ENCODE measurements around the gene B3GNT3.
A peak's percentile ranks its signal among the peaks of the same experiment; 100 is the strongest.
"Not testable (repeated sequence)": the region's sequence is repeated elsewhere in the genome, so short reads cannot be mapped to it uniquely, and the experiment has no call there.

B3GNT3 gene

DNA sequence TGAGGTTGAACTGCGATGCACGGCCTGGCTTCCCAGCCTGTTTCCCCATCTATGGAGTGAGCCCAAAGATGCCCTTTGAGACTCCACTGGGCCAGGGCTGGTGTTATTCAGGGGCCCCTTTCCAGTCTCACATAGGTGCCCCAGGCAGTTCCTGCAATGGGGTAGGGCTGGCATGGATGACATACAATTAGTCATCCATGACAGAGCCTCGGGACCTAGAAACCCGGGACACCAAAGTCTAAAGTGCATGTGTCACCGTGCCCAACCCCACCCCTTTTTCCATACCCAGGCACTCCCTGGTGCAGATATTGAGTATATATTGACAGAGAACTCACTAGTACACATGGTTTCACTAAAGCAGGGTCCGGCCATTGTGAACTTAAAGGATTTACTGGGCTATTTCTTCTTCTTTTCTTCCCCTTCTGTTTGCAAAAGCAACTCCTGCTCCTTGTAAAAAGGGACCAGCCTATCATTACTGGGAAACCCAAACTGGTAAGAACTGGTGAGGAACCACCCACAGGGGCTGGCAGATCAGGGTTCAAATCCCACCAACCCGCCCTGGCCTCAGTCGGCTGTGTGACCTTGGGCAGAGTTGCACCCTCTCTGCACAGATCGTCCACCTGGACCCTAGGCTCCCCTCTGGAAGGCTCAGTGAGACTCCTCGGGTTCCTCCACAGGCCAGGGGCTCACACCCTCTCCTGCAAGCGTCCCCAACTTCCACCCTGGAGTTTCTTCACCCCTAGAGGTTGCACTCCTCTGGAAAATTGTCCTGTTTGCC is 2.7 kb downstream of the B3GNT3 start:
- TF ChIP-seq POLR2A (IDR thresholded peaks at IDR 0.05; ENCODE audit: low read depth, low read length) = no peak
- peak; percentile 76 for FAIRE-seq
- DNase-seq (ENCODE audit: insufficient read length, low spot score) = peak; percentile 89

DNA sequence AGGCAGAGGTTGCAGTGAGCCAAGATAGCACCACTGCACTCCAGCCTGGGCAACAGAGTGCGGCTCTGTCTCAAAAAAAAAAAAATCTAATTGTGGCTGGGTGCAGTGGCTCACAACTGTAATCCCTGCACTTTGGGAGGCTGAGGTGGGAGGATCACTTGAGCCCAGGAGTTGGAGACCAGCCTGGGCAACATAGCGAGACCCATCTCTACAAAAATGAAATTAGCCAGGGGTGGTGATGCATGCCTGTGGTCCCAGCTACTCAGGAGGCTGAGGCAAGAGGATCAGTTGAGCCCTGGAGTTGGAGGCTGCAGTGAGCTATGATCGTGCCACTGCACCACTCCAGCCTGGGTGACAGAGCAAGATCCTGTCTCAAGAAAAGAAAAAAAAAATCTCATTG is 3.7 kb downstream of the B3GNT3 start:
- FAIRE-seq; DNase-seq (ENCODE audit: insufficient read length, low spot score): not testable (repeated sequence)

DNA sequence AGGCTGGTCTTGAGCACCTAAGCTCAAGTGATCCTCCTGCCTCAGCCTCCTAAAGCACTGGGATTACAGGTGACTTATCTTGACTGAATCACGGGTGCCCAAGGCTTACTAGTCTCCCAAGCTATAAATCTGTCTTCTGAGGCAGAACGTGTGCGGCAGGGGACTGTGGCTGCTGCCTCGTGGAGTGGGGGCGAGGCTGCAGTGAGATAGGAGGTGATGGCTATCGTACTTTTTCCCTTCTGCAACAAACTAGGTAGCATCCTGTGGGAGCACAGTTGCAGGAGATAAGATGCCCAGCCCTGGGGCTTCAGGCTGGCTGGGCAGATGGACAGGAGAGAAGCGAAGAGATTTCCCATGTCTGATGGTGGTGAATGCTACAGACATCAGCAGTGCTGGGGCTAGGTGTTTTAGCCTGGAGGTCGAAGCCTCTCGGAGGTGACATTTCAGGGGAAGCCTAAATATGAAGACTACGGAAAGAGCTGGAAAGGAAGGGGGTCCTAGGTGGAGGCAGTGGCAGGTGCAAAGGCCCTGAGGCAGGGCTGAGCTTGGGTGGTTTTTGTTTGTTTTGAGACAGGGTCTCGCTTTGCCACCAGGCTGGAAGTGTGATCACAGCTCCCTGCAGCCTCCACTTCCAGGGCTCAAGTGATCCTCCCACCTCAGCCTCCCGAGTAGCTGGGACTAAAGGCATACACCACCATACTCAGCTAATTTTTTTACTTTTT is 7.4 kb downstream of the B3GNT3 start:
- DNase-seq (ENCODE audit: insufficient read length, low spot score) (no peak), FAIRE-seq (no peak)

DNA sequence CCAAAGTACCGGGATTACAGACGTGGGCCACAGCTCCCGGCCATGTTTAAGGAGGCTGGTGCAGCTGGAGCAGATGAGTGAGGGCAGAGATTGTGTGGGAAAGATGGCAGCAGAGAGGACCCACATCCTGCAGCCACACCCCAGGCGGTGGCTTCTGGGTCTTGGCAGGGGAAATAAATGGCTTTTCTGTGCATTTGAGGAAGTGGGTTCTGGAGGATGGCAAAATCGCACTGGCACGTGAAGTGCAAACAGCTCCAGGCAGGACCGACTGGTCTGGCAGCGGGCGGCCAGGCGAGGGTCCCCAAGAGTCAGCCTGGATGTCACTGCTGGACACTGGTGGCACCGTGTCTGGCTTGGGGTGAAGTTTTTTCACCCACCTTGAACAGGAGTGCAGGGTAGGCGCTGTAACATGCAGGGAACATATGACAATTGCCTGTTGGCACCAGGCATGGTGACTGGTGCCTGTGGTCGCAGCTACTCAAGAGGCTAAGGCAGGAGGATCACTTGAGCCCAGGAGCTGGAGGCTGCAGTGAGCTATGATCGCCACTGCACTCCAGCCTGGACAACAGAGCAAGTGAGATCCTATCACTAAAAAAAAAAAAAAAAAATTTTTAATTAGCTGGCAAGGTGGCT is 8.4 kb downstream of the B3GNT3 start:
- no peak for DNase-seq (ENCODE audit: insufficient read length, low spot score)
- no peak for FAIRE-seq
- TF ChIP-seq POLR2A (IDR thresholded peaks at IDR 0.05; ENCODE audit: low read depth, low read length) = no peak

More for the DNA sequence above, 7.4 kb downstream of the B3GNT3 start:
- no peak for TF ChIP-seq POLR2A (IDR thresholded peaks at IDR 0.05; ENCODE audit: low read depth, low read length)

DNA sequence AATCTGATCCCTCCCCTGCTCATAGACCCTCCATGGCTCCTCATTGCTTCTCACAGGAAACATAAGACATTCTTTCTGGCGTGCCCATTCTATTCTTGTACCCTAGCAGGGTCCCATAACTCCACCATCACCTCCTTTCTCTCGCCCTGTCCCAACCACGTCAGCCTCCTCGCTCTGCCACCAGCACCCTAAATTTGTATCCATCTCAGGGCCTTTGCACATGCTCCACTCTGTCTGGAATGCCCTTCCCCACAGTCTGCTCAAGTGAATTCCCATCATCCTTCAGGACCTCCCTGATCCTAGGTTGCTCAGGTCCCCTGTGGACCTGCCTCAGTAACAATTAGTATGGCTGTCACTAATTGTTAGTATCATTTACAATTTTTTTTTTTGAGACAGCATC is 10.5 kb downstream of the B3GNT3 start:
- TF ChIP-seq POLR2A (IDR thresholded peaks at IDR 0.05; ENCODE audit: low read depth, low read length) = no peak
- DNase-seq (ENCODE audit: insufficient read length, low spot score) (no peak), FAIRE-seq (no peak)

DNA sequence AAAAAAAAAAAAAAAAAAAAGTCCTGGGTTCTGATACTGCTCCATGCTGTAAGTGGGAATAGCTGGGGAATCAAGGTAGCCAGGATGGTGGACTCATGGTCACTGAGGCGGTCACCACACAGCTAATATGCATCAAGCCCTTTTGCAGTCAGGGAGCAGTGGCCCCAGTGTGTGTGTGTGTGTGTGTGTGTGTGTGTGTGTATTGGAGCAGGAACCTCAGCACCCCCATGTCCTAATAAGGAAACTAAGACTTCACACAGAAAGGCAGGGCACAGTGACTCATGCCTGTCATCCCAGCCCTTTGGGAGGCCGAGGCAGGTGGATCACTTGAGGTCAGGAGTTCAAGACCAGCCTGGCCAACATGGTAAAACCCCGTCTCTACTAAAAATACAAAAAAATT is 12.0 kb downstream of the B3GNT3 start:
- DNase-seq (ENCODE audit: insufficient read length, low spot score) (no peak), FAIRE-seq (no peak)
- no peak for TF ChIP-seq POLR2A (IDR thresholded peaks at IDR 0.05; ENCODE audit: low read depth, low read length)

DNA sequence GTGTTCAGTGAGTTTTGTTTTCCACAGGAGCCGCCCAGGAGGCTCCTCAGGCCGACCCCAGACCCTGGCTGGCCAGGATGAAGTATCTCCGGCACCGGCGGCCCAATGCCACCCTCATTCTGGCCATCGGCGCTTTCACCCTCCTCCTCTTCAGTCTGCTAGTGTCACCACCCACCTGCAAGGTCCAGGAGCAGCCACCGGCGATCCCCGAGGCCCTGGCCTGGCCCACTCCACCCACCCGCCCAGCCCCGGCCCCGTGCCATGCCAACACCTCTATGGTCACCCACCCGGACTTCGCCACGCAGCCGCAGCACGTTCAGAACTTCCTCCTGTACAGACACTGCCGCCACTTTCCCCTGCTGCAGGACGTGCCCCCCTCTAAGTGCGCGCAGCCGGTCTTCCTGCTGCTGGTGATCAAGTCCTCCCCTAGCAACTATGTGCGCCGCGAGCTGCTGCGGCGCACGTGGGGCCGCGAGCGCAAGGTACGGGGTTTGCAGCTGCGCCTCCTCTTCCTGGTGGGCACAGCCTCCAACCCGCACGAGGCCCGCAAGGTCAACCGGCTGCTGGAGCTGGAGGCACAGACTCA is 12.9 kb downstream of the B3GNT3 start:
- FAIRE-seq = no peak
- DNase-seq (ENCODE audit: insufficient read length, low spot score) = no peak
- TF ChIP-seq POLR2A (IDR thresholded peaks at IDR 0.05; ENCODE audit: low read depth, low read length) = no peak

DNA sequence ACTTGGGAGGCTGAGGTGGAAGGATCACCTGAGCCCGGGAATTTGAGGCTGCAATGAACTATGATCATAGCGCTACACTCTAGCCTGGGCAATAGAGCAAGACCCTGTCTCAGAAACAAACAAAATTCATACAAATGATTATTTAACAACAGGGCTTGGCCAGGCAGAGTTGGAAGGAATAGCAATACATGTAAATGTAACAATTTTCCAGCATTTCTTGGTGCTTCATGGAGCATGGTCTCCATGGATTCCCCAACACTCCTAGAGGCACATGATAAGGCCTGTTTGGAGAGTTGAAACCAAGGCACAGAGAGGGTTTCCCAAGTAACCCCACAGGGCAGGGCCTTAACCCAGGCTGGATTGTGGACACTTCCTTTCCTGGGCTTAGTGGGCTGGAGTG is 16.2 kb downstream of the B3GNT3 start:
- no peak for FAIRE-seq
- no peak for TF ChIP-seq POLR2A (IDR thresholded peaks at IDR 0.05; ENCODE audit: low read depth, low read length)
- DNase-seq (ENCODE audit: insufficient read length, low spot score) = no peak

DNA sequence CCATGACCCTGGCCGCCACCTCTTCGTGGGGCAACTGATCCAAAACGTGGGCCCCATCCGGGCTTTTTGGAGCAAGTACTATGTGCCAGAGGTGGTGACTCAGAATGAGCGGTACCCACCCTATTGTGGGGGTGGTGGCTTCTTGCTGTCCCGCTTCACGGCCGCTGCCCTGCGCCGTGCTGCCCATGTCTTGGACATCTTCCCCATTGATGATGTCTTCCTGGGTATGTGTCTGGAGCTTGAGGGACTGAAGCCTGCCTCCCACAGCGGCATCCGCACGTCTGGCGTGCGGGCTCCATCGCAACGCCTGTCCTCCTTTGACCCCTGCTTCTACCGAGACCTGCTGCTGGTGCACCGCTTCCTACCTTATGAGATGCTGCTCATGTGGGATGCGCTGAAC is 16.7 kb downstream of the B3GNT3 start:
- no peak for TF ChIP-seq POLR2A (IDR thresholded peaks at IDR 0.05; ENCODE audit: low read depth, low read length)
- no peak for DNase-seq (ENCODE audit: insufficient read length, low spot score)
- FAIRE-seq = no peak

DNA sequence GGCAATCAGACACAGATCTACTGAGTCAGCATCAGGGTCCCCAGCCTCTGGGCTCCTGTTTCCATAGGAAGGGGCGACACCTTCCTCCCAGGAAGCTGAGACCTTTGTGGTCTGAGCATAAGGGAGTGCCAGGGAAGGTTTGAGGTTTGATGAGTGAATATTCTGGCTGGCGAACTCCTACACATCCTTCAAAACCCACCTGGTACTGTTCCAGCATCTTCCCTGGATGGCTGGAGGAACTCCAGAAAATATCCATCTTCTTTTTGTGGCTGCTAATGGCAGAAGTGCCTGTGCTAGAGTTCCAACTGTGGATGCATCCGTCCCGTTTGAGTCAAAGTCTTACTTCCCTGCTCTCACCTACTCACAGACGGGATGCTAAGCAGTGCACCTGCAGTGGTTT is 17.2 kb downstream of the B3GNT3 start:
- no peak for FAIRE-seq
- TF ChIP-seq POLR2A (IDR thresholded peaks at IDR 0.05; ENCODE audit: low read depth, low read length) = no peak

DNA sequence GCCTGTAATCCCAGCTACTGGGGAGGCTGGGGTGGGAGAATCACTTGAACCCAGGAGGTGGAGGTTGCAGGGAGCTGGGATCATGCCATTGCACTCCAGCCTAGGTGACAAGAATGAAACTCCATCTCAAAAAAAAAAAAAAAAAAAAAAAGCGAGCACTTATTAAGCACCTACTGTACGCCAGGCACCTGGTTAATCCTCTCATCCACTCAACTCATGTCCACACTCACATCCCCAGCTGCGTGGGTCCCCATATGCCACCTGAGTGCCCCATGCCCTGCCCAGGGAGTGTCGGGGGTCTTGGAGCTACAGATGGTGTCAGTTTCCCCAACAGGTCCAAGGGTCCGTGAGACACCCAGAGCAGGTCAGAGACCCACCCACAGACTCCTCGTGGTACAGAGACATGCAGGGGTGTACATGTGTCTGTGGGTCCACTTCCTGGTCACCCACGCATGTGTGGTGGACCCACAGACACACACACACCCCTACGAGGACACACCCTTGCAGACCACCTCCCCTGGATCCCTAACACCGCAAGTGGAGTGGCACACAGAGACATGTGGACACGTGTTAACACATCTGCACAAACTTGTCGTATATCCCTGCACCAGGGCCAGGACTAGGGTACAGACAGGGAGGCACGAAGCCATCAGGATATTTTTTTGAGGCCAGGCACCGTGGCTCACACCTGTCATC is 22.9 kb downstream of the B3GNT3 start:
- FAIRE-seq (no peak), DNase-seq (ENCODE audit: insufficient read length, low spot score) (no peak)
- no peak for TF ChIP-seq POLR2A (IDR thresholded peaks at IDR 0.05; ENCODE audit: low read depth, low read length)

More for the DNA sequence above, 17.2 kb downstream of the B3GNT3 start:
- no peak for DNase-seq (ENCODE audit: insufficient read length, low spot score)

DNA sequence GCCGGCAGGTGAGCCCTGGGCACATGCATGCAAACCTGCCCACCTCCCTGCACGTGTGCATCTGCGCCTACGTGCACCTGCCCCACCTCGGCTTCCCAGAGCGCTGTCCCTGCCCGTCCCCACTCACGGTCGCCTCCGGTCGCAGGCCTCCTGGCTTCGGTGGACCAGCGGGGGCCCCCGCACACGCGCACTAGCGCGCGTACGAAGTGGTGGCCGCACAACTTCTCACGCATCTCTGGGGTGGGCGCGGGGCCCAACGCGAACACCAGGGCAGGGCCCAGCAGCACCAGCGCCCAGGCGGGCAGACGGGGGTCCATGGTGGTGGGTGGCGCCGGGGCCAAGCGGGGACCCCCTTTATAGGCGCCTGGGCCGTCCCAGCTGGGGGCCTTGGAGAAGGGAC is 26.3 kb downstream of the B3GNT3 start, which contains the start of gene INSL3:
Gene INSL3, minus strand, starts transcription at position 330 of the 400 bp plus-strand sequence. Its CDS starts 13 bp downstream, at position 317.
- no peak for FAIRE-seq
- no peak for TF ChIP-seq POLR2A (IDR thresholded peaks at IDR 0.05; ENCODE audit: low read depth, low read length)
- DNase-seq (ENCODE audit: insufficient read length, low spot score) = no peak

DNA sequence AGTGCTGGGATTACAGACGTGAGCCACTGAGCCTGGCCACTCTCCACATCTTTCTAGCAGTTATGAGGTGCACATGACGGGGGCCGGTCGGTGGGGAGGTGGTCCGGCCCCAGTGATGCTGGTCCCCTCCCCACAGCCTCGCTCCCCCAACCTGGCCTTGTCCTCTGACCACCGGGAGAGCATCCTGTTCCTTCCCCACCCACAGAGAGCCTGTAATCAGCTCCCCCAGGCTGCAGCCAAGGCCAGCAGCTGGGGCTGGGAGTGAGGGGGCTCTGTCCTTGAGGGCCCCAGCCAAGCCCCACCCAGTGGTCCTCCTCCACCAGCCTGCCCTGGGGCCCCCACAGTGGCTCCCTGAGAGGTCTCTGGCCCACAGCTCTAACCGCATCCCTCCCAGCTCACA is 29.4 kb downstream of the B3GNT3 start:
- FAIRE-seq (no peak), DNase-seq (ENCODE audit: insufficient read length, low spot score) (no peak)
- no peak for TF ChIP-seq POLR2A (IDR thresholded peaks at IDR 0.05; ENCODE audit: low read depth, low read length)

Measured in H54 (cell line).